ENCODE results near the gene ISG20. TPM values are rescaled to one million over a fixed set of nuclear protein-coding genes. Genes with fewer than 3 reads are reported as not detected.
A peak's percentile ranks its signal among the peaks of the same experiment; 100 is the strongest.

Gene ISG20
- total and polyA plus RNA-seq, 2 of the 8 experiments (the other 6 are each of a cell fraction or from before 2014, with no cell fraction given) = 2.9 to 5.2 TPM

GRCh38 chr15:88650556-88650955 is 11.7 kb downstream of the ISG20 start:
- Histone ChIP-seq H2BK5ac (ENCODE audit: low read depth, low read length) (no peak overlapping the region), H3K23me2 (ENCODE audit: low read depth, low read length) (no peaks in the 10 kb centered on the region), H2BK15ac (ENCODE audit: low read length) (no peak overlapping the region), H3K27ac (ENCODE audit: low read depth, low read length) (no peak overlapping the region), H2AK5ac (ENCODE audit: low read depth, low read length) (no peak overlapping the region), H4K8ac (ENCODE audit: extremely low read depth, insufficient read depth, low read length) (no peak overlapping the region), H3K4me1 (replicated peaks in 1 of 4; ENCODE audit: control insufficient read depth in 3 of 4, insufficient read depth in 4 of 4, low read length in 3 of 4) (peaks cover 0 to 19% (median 10%) of the 10 kb centered on the region in 4 experiments; a peak in 6 of 7 replicates), H3K4ac (replicated peaks; ENCODE audit: insufficient read length, low read depth, low read length) (no peak overlapping the region), H4K5ac (ENCODE audit: insufficient read length, low read depth, low read length) (no peak overlapping the region), H3K9ac (replicated peaks in 1 of 4; ENCODE audit: extremely low read depth in 1 of 4, low read depth in 3 of 4, low read length in 3 of 4) (no peak overlapping the region), H4K20me1 (replicated peaks in 1 of 2; ENCODE audit: control insufficient read depth in 1 of 2, insufficient read depth in 2 of 2, low read length in 2 of 2) (no peaks in the 10 kb centered on the region), H2BK120ac (replicated peaks; ENCODE audit: low read depth, low read length) (no peak overlapping the region), H3K36me3 (ENCODE audit: control insufficient read depth in 2 of 4, insufficient read depth in 4 of 4, low read length in 3 of 4) (no peaks in the 10 kb centered on the region), H3K4me2 (ENCODE audit: insufficient read depth in 1 of 2, low read depth in 2 of 2, low read length in 2 of 2) (no peak overlapping the region), H3K9me3 (ENCODE audit: insufficient read depth in 2 of 2, low read depth in 1 of 2, low read length in 1 of 2) (no peaks in the 10 kb centered on the region), H4K91ac (replicated peaks; ENCODE audit: insufficient read length, low read length) (no peak overlapping the region), H2AFZ (ENCODE audit: low read length) (no peak overlapping the region), H3K18ac (ENCODE audit: extremely low read depth, low read length) (no peak overlapping the region), H3K56ac (replicated peaks; ENCODE audit: insufficient read length, low read depth, low read length) (no peak overlapping the region), H2BK20ac (ENCODE audit: low read length) (no peak overlapping the region), H3K27me3 (replicated peaks in 1 of 4; ENCODE audit: control insufficient read depth in 3 of 4, extremely low read depth in 1 of 4, insufficient read depth in 3 of 4, low read length in 3 of 4) (no peaks in the 10 kb centered on the region), H3K79me1 (ENCODE audit: low read depth, low read length) (no peaks in the 10 kb centered on the region), H3K23ac (ENCODE audit: insufficient read length) (no peak overlapping the region), H2BK12ac (ENCODE audit: low read depth, low read length) (peak overlapping the region; percentile 2; the same call in 1 of the 2 replicates), H3K14ac (ENCODE audit: insufficient read length) (no peak overlapping the region), H3K4me3 (ENCODE audit: extremely low read depth in 1 of 4, insufficient read depth in 2 of 4, low read depth in 3 of 4, low read length in 4 of 4) (no peak overlapping the region), H3K79me2 (ENCODE audit: control insufficient read depth in 1 of 2, insufficient read depth in 2 of 2, low read length in 2 of 2) (no peaks in the 10 kb centered on the region)
- DNase-seq (ENCODE audit: low read depth in 1 of 2, low spot score in 2 of 2) (no peak), FAIRE-seq (no peak)
- ChIA-PET POLR2A (ENCODE audit: partially characterized antibody) (interaction anchor here (2.8 kb wide), 1 partner anchor 12 kb away, joined by 11 read pairs; the partner anchor contains the start of gene ISG20), CTCF (ENCODE audit: partially characterized antibody) (interaction anchor here (0.9 to 1.6 kb wide), 4 partner anchors 8 to 184 kb away, joined by 3 to 8 read pairs (median 4); no protein-coding TSS in a partner anchor)
- 91% methylated on average over 12 of the region's 12 CpGs; no CpG with 5 or more reads in 1 of the 2 experiments for WGBS, 2 experiments (ENCODE audit: extremely low coverage in 1 of 2, insufficient coverage in 1 of 2, insufficient read length in 1 of 2, insufficient replicate concordance in 2 of 2, low coverage in 1 of 2, low lambda C conversion rate in 2 of 2, missing lambda C conversion rate in 1 of 2)
- TF ChIP-seq BACH1 (IDR thresholded peaks at IDR 0.05; ENCODE audit: low read length) = no peak
- no peak for TF ChIP-seq KDM4A (IDR thresholded peaks at IDR 0.05; ENCODE audit: low read depth, low read length, severe bottlenecking)
- TF ChIP-seq RBBP5 (IDR thresholded peaks at IDR 0.05; ENCODE audit: borderline replicate concordance, low read depth, low read length) = no peak
- no peak for TF ChIP-seq GABPA (IDR thresholded peaks at IDR 0.05; ENCODE audit: borderline replicate concordance, insufficient read depth, low read length)
- TF ChIP-seq TAF1 (IDR thresholded peaks at IDR 0.05; ENCODE audit: low read depth, low read length) = no peak
- no peak for TF ChIP-seq PHF8 (conservative IDR thresholded peaks at IDR 0.05; ENCODE audit: low read depth, low read length)
- no peak for TF ChIP-seq CEBPB (IDR thresholded peaks at IDR 0.05; ENCODE audit: low read depth, low read length)
